H1 (cell line): Measurements from ENCODE around the gene PURA. TPM values are rescaled to one million over a fixed set of nuclear protein-coding genes. Genes with fewer than 3 reads are reported as not detected.

ENCODE experiments used
- ATF2 ChIP-seq: IDR thresholded peaks from 2 replicates; pipeline ENCODE4 v1.6.1; 2012; ENCODE audit warnings: low read length, inconsistent platforms
- CHD7 ChIP-seq: fragments of 300-600 bp; sonication (generic); IDR thresholded peaks from 2 replicates; pipeline ENCODE4 v1.7.1; 2012; ENCODE audit warnings: low read length, moderate library complexity, mild to moderate bottlenecking, inconsistent platforms; ENCODE audit not compliant: insufficient replicate concordance
- POU5F1 ChIP-seq: IDR thresholded peaks from 2 replicates; pipeline ENCODE4 v1.6.1; 2011; ENCODE audit warnings: low read depth, mild to moderate bottlenecking, low read length, moderate library complexity
- RBBP5 ChIP-seq: IDR thresholded peaks from 2 replicates; pipeline ENCODE4 v1.7.1; 2012; ENCODE audit warnings: low read depth, mild to moderate bottlenecking, inconsistent platforms, low read length, moderate library complexity, borderline replicate concordance
- SP1 ChIP-seq: IDR thresholded peaks from 2 replicates; pipeline ENCODE4 v1.6.1; 2011; ENCODE audit warnings: low read depth, low read length
- SRF ChIP-seq: IDR thresholded peaks from 2 replicates; pipeline ENCODE4 v1.6.1; 2011; ENCODE audit warnings: mild to moderate bottlenecking, low read depth, low read length, moderate library complexity
- TAF1 ChIP-seq: IDR thresholded peaks from 2 replicates; pipeline ENCODE4 v1.6.1; 2011; ENCODE audit warnings: mild to moderate bottlenecking, low read depth, low read length
- polyA plus RNA-seq, 7 experiments: library from polyadenylated mRNA; depleted of rRNA in 3 of 7; stranded (reverse) in 5 of 7; unstranded in 2 of 7; fragments of >200 nt in 5 of 7; fragments of 200-250 nt in 2 of 7; gene quantifications; 1 replicate in 5 of 7; 2 replicates in 1 of 7; 4 replicates in 1 of 7; pipeline versions ENCODE4 v1.2.1 to v1.2.3, GENCODE V29; 2011 to 2013; ENCODE audit warnings: missing spikeins in 2 of 7, mixed read lengths in 2 of 7
- total RNA-seq: library from RNA; stranded (reverse); fragmentation: NEBNext Ultra II Directional; extraction: Animal tissue kit (Norgen Biotek cat#: 25700); gene quantifications from 2 replicates; pipeline ENCODE4 v1.2.1, GENCODE V29; 2021

PURA gene
- total and polyA plus RNA-seq, 2 of the 8 experiments (the other 6 are each of a cell fraction or from before 2014, with no cell fraction given): 0.98 to 2.1 TPM

- TF ChIP-seq CHD7 (no peak), POU5F1 (no peak), SRF (no peak), ATF2 (no peak), RBBP5 (no peak), SP1 (no peak), TAF1 (no peak)
Measured at GRCh38 chr5:140131967-140132409, 18.1 kb downstream of the PURA start (continued).
